ENCODE results near the gene SLC22A23. TPM values are rescaled to one million over a fixed set of nuclear protein-coding genes. Genes with fewer than 3 reads are reported as not detected.

Gene SLC22A23
- total and polyA plus RNA-seq, 2 of the 4 experiments (the other 2 are of a cell fraction) = 0.72 to 1.6 TPM

DNA sequence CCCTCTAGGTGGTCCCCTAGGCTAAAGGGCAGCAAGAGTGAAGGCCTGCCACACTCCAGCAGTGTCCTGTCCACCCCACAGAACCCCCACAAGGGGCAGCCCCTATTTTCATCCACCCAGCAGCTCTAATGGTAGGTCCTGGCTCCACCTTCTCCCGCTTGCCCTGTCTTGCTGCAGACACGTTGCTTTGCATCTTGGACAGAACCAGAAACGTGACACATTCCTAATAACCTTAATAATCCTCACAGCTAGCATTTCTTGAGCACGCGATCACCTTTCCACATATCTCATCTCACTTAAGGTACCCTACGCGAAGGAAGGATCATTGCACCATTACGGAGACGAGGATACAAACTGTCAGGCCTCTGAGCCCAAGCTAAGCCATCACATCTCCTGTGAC is 11.7 kb upstream of the SLC22A23 start:
- H2AK5ac ChIP-seq (ENCODE audit: low read depth, low read length) = no peak overlapping the region
- H3K56ac ChIP-seq (ENCODE audit: extremely low read depth, insufficient read depth, low read length) = no peak overlapping the region
- no peak for ATAC-seq (ENCODE audit: low read depth)
- no peak overlapping the region for H2BK5ac ChIP-seq (ENCODE audit: low read depth, low read length, poor library complexity, severe bottlenecking)
- no peak overlapping the region for H3K18ac ChIP-seq (ENCODE audit: low read depth, low read length)
- in situ Hi-C loops (cut with MboI; ENCODE audit: low sequenced_read_pairs) = no loop called here
- no peaks in the 10 kb centered on the region for H4K20me1 ChIP-seq (ENCODE audit: insufficient read depth, low read length)
- no peak overlapping the region for H4K5ac ChIP-seq (ENCODE audit: low read depth, low read length)
- H2AK9ac ChIP-seq (replicated peaks; ENCODE audit: low read depth, low read length, poor library complexity) = no peak overlapping the region
- intact Hi-C loops (cut with micrococcal nuclease) = no loop called here
- no peak overlapping the region for H4K8ac ChIP-seq (ENCODE audit: low read depth in 2 of 2, low read length in 2 of 2)
- TF ChIP-seq MAFK (IDR thresholded peaks at IDR 0.05; ENCODE audit: low read depth, low read length) (no peak), RAD21 (IDR thresholded peaks at IDR 0.05; ENCODE audit: low read length) (no peak), POLR2A (IDR thresholded peaks at IDR 0.05; ENCODE audit: low read depth, low read length) (no peak), CEBPB (IDR thresholded peaks at IDR 0.05; ENCODE audit: low read depth, low read length) (no peak), MAZ (IDR thresholded peaks at IDR 0.05; ENCODE audit: borderline replicate concordance, low read depth, low read length) (no peak)
- TF ChIP-seq, protein P1, sequence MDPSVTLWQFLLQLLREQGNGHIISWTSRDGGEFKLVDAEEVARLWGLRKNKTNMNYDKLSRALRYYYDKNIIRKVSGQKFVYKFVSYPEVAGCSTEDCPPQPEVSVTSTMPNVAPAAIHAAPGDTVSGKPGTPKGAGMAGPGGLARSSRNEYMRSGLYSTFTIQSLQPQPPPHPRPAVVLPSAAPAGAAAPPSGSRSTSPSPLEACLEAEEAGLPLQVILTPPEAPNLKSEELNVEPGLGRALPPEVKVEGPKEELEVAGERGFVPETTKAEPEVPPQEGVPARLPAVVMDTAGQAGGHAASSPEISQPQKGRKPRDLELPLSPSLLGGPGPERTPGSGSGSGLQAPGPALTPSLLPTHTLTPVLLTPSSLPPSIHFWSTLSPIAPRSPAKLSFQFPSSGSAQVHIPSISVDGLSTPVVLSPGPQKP (IDR thresholded peaks at IDR 0.05; ENCODE audit: borderline replicate concordance, low read depth, low read length) = no peak
- TF ChIP-seq, protein P2, sequence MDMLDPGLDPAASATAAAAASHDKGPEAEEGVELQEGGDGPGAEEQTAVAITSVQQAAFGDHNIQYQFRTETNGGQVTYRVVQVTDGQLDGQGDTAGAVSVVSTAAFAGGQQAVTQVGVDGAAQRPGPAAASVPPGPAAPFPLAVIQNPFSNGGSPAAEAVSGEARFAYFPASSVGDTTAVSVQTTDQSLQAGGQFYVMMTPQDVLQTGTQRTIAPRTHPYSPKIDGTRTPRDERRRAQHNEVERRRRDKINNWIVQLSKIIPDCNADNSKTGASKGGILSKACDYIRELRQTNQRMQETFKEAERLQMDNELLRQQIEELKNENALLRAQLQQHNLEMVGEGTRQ (IDR thresholded peaks at IDR 0.05; ENCODE audit: low read depth, low read length) = no peak
- WGBS, 2 experiments (ENCODE audit: extremely low coverage in 2 of 2, insufficient read length in 1 of 2) = 70% methylated on average over 3 of the region's 9 CpGs; no CpG with 5 or more reads in 1 of the 2 experiments
- H2AFZ ChIP-seq (replicated peaks; ENCODE audit: low read length, poor library complexity) = no peak overlapping the region
- no peaks in the 10 kb centered on the region for H3K9me3 ChIP-seq (ENCODE audit: control insufficient read depth, insufficient read depth, low read length)
- no peak overlapping the region for H2BK120ac ChIP-seq (ENCODE audit: low read depth, low read length)
- H3K4ac ChIP-seq (ENCODE audit: low read depth, low read length) = no peak overlapping the region
- peaks cover 7% of the 10 kb centered on the region for H3K27me3 ChIP-seq (ENCODE audit: control insufficient read depth, insufficient read depth, low read length)
- peaks cover 5% of the 10 kb centered on the region for H3K4me1 ChIP-seq (ENCODE audit: control insufficient read depth, insufficient read depth, low read length)
- no peak overlapping the region for H3K23ac ChIP-seq (ENCODE audit: low read depth, low read length)
- no peak overlapping the region for H2BK15ac ChIP-seq (ENCODE audit: low read depth, low read length)
- no peak overlapping the region for H3K14ac ChIP-seq (replicated peaks; ENCODE audit: low read depth, low read length)
- no peak overlapping the region for H3K4me2 ChIP-seq (ENCODE audit: low read depth, low read length)
- ChIA-PET POLR2A (ENCODE audit: unreplicated experiment) (no interaction called here), CTCF (interaction anchor here (0.6 kb wide), 1 partner anchor 10 kb away, joined by 3 read pairs; no protein-coding TSS in a partner anchor)
- H3K36me3 ChIP-seq (ENCODE audit: control insufficient read depth, insufficient read depth, low read length) = no peaks in the 10 kb centered on the region
- H4K91ac ChIP-seq (ENCODE audit: insufficient read depth, low read depth, low read length) = no peak overlapping the region
- no peak for DNase-seq
- no peak overlapping the region for H3K4me3 ChIP-seq (ENCODE audit: insufficient read depth, low read depth, low read length)
- no TSS peak for BruUV-seq (replicated peaks)
- H3K9ac ChIP-seq (ENCODE audit: low read depth, low read length) = no peak overlapping the region
- H3K9me1 ChIP-seq (ENCODE audit: insufficient read depth, low read length) = no peaks in the 10 kb centered on the region; the same call in 1 of the 2 replicates
- dilution Hi-C loops (cut with HindIII; ENCODE audit: low sequenced_read_pairs, unreplicated experiment) = no loop called here
- H3K79me1 ChIP-seq (ENCODE audit: low read depth in 1 of 2, low read length in 2 of 2) = no peaks in the 10 kb centered on the region
- no peak overlapping the region for H2BK20ac ChIP-seq (ENCODE audit: low read depth, low read length)
- H3K27ac ChIP-seq (ENCODE audit: insufficient read depth, low read length) = no peak overlapping the region
